Lower lobe of right lung (tissue), 2 donors: Measurements from ENCODE around the gene SMPD3. TPM values are rescaled to one million over a fixed set of nuclear protein-coding genes. Genes with fewer than 3 reads are reported as not detected.
A peak's percentile ranks its signal among the peaks of the same experiment; 100 is the strongest.

ENCODE experiments used
- ATAC-seq, 2 donors: fragments of 200-7000 bp; cut with Tn5 transposase; one replicate each; pipeline ENCODE4 v1.9.1; 2020 to 2022; ENCODE audit warnings: mild to moderate bottlenecking in 2 of 2, moderate library complexity in 2 of 2
- DNase-seq: peaks from one replicate; pipeline ENCODE4 v3.0.0-alpha.2; 2020
- H3K27ac ChIP-seq: fragments of 200-600 bp; one replicate; pipeline ENCODE4 v1.8.0; 2022
- H3K27me3 ChIP-seq: fragments of 200-600 bp; one replicate; pipeline ENCODE4 v1.8.0; 2022; ENCODE audit warnings: low read depth
- H3K36me3 ChIP-seq: fragments of 200-600 bp; one replicate; pipeline ENCODE4 v1.8.0; 2022; ENCODE audit warnings: mild to moderate bottlenecking
- H3K4me1 ChIP-seq: fragments of 200-600 bp; one replicate; pipeline ENCODE4 v1.8.0; 2022
- H3K4me3 ChIP-seq: fragments of 200-600 bp; one replicate; pipeline ENCODE4 v1.8.0; 2022; ENCODE audit warnings: mild to moderate bottlenecking
- H3K9me3 ChIP-seq: fragments of 200-600 bp; one replicate; pipeline ENCODE4 v1.8.0; 2022
- intact Hi-C: fragments of 100-400 bp; cut with DNase I; formaldehyde crosslinking; loops from one replicate; pipeline ENCODE4 v1.11.0; 2022
- total RNA-seq: library from RNA; stranded (reverse); fragmentation: NEBNext Ultra II Directional; extraction: Animal tissue kit (Norgen Biotek cat#: 25700); gene quantifications from one replicate; pipeline ENCODE4 v1.2.1, GENCODE V29; 2021
- TF ChIP-seq, protein P1 (sequence below): fragments of 200-600 bp; IDR thresholded peaks from one replicate; pipeline ENCODE4 v1.8.0; 2022; ENCODE audit warnings: antibody characterized with exemption, mild to moderate bottlenecking
- donor health status: DM: no; HTN: yes; CAD: no; lungs with severe emphysema.

The SMPD3 gene
- total RNA-seq, 1 donor from 2014 or later = 3.6 TPM

DNA sequence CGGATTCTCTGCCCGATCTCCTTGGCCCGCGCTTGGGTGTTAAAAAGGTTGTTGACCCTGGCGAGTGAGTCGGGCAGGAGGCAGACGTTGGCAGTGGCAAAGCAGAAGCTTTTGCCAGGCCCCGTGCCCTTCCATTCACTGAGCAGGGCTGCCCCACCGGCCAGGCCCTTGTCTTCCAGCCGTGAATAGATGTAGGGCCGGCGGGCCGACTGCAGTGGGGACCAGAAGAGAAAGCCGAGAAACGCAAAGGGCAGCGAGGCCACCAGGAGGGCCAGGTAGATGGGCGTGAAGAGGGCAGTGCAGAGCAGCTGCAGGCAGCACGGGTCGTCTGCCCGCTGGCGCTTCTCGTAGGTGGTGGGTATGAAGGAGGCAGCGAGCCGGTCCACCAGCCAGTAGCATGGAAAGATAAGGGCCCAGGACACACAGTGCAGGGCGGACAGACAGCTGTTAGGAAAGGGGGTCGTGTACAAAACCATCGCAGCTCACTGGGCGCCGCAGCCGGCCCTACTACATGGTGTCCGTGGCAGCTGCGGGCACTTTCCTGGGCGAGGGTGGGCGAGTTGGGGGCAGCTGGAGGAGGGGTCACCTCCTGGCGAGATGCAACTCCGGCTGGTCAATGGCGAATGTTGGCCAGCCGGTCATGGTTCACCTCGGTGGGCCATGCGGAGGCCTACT, 76.5 kb downstream of the SMPD3 start:
- Histone ChIP-seq H3K27ac (no peak overlapping the region), H3K27me3 (no peaks in the 10 kb centered on the region), H3K36me3 (no peaks in the 10 kb centered on the region), H3K4me1 (peaks cover 3% of the 10 kb centered on the region), H3K9me3 (no peaks in the 10 kb centered on the region), H3K4me3 (no peak overlapping the region)
- TF ChIP-seq, protein P1, sequence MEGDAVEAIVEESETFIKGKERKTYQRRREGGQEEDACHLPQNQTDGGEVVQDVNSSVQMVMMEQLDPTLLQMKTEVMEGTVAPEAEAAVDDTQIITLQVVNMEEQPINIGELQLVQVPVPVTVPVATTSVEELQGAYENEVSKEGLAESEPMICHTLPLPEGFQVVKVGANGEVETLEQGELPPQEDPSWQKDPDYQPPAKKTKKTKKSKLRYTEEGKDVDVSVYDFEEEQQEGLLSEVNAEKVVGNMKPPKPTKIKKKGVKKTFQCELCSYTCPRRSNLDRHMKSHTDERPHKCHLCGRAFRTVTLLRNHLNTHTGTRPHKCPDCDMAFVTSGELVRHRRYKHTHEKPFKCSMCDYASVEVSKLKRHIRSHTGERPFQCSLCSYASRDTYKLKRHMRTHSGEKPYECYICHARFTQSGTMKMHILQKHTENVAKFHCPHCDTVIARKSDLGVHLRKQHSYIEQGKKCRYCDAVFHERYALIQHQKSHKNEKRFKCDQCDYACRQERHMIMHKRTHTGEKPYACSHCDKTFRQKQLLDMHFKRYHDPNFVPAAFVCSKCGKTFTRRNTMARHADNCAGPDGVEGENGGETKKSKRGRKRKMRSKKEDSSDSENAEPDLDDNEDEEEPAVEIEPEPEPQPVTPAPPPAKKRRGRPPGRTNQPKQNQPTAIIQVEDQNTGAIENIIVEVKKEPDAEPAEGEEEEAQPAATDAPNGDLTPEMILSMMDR = no peak
- ATAC-seq = no peak
- intact Hi-C loops = no loop called here
- DNase-seq = peak; percentile 38

DNA sequence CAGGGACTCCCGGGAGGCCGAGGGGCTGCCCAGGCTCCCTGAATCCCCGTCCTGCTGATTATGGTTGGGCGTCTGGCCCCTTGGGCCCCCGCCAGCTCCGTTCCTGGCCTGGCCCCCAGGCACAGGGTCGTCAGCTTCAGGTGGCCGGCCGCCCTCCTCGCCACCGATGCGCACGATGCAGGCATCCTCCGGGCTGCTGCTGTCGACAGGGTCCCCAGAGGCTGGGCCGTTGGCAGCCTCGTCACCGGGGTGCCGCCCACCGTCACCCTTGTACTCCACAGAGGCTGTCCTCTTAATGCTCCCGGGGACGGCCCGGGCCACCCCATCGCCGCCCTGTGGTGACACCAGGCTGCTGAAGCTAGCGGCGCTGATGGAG, 77.0 kb downstream of the SMPD3 start:
- no peak overlapping the region for H3K27ac ChIP-seq
- H3K9me3 ChIP-seq = no peaks in the 10 kb centered on the region
- no peak for ATAC-seq
- TF ChIP-seq, protein P1 = no peak
- H3K4me1 ChIP-seq = peaks cover 6% of the 10 kb centered on the region
- intact Hi-C loops = no loop called here
- no peaks in the 10 kb centered on the region for H3K27me3 ChIP-seq
- H3K4me3 ChIP-seq = no peak overlapping the region
- no peak for DNase-seq
- no peaks in the 10 kb centered on the region for H3K36me3 ChIP-seq

DNA sequence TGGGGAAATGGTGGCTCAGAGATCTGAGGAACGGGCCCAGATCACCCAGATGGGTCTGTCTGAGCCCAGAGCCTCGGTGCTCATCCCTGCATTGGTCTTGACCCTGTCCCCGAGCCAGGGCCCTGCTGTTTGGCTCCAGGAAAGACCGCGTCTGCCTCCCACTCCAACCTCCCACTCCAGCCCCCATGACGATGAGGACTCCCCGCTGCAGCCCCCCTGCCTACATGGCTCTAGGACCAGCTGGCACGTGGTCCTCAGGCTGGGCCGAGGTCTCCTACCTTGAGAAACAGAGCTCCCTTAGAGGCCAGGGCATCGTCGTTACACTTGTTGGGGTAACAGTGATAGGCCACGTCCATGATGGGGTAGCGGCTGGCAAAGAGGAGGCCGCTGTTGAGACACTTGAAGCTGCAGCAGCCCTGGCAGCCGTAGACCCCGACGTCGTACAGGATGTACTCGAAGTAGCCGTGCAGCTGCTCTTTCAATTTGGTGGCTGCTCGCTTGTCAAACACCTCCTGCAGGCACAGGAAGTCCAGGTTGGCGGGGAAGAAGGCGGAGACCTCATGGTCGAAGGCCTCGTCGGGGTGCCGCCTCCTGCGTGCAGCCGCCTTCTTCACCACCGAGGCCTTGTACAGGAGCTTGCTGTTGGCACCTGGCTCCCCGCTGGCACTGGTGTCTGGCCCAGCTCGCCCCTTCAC, 77.6 kb downstream of the SMPD3 start:
- no peak for ATAC-seq
- intact Hi-C loops = no loop called here
- Histone ChIP-seq H3K9me3 (no peaks in the 10 kb centered on the region), H3K27me3 (no peaks in the 10 kb centered on the region), H3K4me1 (peaks cover 6% of the 10 kb centered on the region), H3K36me3 (no peaks in the 10 kb centered on the region), H3K4me3 (no peak overlapping the region), H3K27ac (no peak overlapping the region)
- peak; percentile 47 for DNase-seq
- TF ChIP-seq, protein P1 = no peak

DNA sequence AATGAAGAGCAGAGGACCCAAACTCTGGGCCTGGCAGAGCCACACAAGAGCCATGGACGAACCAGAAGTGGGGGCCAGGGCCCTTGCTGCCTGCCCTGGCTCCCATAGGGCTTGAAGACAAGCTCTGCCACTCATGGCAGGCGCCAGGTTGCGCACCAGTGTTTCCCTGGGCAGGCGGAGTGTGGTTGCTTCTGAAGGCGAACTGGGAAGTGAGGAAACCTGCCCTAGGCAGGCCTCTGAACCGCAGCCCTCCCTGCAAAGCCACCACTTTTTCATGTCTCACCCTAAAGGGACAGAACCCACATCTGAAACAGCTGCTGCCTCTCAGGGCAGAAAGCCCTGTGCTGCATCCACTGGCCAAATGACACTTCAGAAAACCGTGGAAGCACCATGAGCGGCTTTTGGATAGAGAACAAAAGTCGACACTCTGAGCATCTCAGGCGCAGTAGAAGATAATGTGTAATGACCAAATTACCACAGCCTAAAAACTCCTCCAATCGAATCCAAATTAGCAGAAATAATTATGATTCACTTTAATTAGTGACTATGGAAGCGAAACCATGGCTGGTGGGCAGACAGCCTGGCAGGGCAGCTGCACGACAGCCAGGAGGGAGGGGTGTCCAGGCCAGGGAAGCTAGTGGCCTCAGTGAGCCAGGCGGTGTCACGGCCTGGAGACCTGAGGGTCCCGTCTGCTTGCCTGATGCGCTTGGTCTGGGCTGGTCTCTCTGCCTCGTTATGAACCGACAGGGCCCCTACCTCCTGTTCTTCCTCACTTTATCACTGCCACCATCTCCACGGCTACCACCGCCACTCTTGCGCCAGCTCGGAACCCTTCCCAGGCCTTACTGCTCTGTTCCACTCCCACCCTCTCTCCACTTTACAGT, 78.4 kb downstream of the SMPD3 start:
- H3K4me3 ChIP-seq = no peak overlapping the region
- H3K27me3 ChIP-seq = no peaks in the 10 kb centered on the region
- intact Hi-C loops = no loop called here
- DNase-seq = peak; percentile 46
- no peak overlapping the region for H3K27ac ChIP-seq
- no peaks in the 10 kb centered on the region for H3K36me3 ChIP-seq
- H3K4me1 ChIP-seq = peaks cover 13% of the 10 kb centered on the region
- H3K9me3 ChIP-seq = no peaks in the 10 kb centered on the region
- no peak for ATAC-seq
- TF ChIP-seq, protein P1 = no peak

DNA sequence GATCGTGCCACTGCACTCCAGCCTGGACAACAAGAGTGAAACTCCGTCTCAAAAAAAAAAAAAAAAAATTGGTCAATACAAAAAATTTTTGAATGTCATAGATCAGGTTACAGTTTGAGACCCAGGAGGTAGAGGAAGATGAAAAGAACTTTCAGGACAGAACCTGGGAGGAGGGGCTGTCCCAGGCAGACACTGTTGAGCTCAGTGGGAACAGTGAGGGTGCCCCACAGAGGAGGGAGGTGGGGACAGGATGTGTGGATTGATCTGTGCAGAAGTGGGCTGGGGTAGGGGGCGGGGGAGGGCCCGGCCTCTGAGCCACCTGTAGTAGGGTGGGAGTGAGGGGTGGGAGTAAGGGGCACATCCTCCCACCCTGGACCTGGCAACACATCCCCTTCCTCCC, 79.1 kb downstream of the SMPD3 start:
- Histone ChIP-seq H3K9me3 (no peaks in the 10 kb centered on the region), H3K27me3 (no peaks in the 10 kb centered on the region), H3K36me3 (no peaks in the 10 kb centered on the region), H3K4me3 (no peak overlapping the region), H3K27ac (no peak overlapping the region), H3K4me1 (peaks cover 20% of the 10 kb centered on the region)
- ATAC-seq = no peak
- peak; percentile 21 for DNase-seq
- intact Hi-C loops = no loop called here
- TF ChIP-seq, protein P1 = no peak
